GM19455 (cell line): ENCODE measurements around the gene ANXA8.

Experiments used
- ATAC-seq: cut with Tn5 transposase; IDR thresholded peaks from one replicate; pipeline ENCODE4 v1.9.1; 2021; ENCODE audit not compliant: unreplicated experiment

The ANXA8 gene

DNA sequence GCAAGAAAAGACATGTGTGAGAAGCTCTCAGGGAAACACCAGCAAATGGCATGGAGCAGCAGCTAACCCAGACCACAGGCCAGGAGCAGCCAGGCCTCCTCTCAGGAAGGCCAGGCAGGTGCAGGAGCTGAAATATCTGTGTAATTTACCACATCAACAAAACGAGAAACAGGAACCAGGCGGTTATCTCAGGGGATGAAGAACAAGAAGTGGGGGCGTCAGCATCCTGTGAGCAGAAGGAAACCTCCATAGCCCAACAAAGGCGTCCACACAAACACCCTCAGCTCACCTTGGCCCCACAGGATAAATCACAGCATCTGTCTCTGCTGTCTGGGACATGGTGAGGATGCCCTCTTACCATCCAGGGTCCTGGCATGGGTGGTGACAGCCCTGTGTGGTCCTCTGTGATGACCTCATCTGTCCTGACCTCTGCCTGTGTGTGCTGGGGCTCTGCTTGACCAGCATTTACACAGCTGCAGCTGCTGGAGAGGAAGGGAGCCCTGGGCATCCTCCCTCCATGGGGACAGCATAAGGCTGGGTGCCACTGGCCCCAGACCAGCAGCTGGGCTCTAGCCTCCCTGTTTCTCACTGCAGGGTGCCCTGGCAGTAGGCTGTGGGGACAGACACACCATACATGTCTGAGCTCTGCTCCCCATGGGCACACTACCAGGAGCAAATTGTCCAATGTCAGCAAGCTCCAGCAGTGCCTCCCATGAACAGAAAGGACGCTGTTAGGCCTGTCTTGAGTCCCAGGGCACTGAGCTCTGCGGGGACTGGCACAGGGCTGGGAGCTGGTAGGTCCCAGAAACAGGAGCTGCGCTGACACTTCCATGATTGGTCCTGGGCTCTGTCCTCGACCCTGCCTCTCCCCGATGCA is 34.6 kb downstream of the ANXA8 start:
- no peak for ATAC-seq

DNA sequence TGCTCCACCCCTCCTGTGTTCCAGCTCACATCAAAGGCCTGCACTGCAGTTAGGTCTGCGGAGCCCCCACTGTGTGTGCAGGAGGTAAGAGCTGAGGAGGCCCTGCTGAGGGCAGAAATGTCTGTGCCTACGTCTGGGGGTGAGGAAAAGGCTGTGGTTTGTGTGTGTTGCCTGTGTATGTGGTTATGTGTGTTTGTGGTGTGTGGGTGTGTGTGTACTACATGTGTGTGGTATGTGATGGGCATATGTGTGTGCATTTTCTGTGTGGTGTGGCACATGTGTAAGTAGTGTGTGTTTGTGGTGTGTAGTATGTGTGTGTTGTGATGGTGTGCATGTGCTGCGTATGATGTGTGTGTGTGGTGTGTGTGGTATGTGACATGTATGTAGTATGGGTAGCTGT is 36.2 kb downstream of the ANXA8 start:
- ATAC-seq, result no peak

DNA sequence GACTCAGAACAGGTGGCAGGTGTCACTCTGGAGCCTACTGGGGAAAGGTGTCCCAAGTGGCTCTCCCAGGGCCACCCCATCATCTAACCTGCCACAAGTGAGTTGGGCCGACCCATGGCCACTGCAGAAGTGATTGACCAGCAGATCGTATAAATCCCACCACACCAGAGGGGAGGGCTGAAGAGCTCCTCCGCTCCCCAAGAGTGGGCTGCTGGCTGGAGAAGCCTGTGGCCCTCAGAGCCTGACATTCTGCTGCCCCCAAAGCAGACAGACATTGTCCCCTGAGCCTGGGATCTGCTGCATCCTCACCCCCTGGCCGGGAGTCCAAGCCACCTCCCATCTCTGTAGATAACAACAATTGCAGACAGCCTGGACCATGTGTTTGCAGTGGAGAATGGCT is 36.7 kb downstream of the ANXA8 start:
- ATAC-seq, result no peak

DNA sequence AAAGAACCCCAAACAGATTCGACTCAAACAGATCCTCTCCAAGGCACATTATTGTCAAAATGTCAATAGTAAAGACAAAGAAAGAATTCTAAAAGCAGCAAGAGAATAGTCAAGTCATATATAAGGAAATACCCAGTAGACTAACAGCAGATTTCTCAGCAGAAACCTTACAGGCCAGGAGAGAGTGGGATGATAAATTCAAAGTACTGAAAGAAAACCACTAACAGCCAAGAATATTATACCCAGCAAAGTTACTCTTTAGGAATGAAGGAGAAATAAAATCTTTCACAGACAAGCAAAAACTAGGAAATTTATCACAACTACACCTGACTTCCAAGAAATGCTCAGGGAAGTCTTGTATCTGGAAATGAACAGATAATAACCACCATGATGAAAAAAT is 38.2 kb downstream of the ANXA8 start:
- ATAC-seq, result no peak

DNA sequence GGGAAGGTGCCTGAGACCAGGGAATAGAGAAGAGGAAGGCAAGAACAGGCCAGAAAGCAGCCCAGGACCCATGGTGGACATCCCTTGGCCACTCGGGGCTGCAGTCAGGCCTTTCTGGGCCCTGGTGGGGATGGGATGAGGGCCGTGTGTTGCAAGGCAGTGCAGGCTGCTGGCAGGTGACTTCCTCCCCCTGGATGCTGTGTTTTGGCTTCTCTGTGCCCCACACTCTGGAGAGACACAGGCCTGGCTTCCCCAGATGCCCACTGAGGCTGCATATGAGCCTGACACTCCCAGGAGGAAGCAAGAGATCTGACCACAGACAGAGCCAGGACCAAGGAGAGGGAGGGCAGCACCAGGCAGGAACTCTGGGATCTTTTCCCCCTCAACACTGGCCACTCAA is 39.9 kb downstream of the ANXA8 start:
- no peak for ATAC-seq

DNA sequence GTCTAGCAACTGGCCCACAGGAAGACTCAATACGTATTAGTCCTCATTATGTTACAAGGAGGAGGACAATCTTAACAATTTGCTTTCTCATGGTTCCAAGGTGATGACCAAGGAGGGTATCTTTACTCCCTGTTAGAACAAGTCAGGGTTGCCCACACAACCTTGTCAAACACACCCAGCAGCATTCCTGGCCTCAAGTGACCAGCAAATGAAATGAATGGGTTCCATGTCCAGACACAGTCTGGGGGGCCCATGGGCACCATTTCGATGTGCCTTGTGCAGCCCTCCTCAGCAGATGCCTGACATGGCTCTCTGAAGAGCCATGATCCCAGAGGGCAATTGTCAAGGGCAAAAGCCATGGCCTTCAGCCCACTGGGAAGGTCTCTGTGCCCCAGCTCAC is 40.8 kb downstream of the ANXA8 start:
- ATAC-seq, result no peak

DNA sequence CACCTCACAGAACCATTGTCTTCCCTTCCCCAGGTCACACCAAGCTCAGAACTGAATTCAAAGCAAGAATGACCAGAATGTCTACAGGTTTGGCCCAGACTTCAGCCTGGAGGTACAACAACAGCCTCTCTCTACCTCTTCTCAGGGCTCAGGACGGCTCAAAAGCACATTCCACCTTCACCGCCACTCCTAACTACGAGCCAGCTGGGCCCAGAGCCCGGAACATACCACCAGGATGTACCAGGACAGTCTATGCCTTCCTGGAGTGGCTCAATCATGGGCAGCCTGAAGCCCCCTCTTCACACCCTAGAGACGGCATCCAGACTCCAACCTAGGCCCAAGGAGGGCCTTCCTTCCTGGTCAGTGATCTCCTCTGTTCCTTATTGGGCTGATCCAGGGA is 41.6 kb downstream of the ANXA8 start:
- ATAC-seq, result no peak

DNA sequence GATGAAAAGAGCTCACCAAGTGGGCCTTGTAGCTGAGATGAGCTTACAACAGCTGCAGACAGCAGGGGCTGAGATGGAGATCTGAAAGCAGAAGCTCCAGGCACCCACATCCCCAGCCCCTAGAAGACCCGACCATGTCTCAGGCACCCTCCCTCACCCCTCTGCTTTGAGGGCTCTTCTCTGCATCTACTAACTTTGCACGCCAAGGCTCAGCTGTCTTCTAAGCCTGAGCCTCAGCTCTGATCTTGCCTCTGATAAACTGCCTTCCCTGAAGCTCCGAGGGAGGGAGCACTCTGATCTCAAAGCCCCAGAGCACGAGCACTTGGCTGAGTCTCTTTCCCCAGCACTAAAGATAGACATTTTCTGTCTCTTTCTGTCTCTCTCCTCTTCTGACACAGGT is 42.0 kb downstream of the ANXA8 start:
- ATAC-seq, result no peak

DNA sequence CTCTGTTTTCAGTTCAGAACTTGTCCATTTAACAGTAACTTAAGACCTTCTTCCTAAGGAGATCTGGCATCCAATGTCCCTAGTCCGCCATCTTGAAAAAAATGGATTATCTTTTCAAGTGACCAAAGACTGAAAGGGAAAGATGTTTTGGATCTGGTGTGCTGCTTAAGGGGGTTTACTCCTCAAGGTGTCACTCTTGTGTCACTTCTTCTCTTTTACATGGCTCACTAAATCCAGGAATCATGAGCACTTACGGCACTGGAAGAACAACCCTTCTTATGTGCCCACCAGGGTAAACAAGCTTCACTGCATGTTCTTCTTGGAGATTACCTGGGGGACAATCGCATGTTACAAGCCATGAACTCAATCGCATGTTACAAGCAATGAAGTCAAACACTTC is 43.7 kb downstream of the ANXA8 start:
- ATAC-seq, result no peak

DNA sequence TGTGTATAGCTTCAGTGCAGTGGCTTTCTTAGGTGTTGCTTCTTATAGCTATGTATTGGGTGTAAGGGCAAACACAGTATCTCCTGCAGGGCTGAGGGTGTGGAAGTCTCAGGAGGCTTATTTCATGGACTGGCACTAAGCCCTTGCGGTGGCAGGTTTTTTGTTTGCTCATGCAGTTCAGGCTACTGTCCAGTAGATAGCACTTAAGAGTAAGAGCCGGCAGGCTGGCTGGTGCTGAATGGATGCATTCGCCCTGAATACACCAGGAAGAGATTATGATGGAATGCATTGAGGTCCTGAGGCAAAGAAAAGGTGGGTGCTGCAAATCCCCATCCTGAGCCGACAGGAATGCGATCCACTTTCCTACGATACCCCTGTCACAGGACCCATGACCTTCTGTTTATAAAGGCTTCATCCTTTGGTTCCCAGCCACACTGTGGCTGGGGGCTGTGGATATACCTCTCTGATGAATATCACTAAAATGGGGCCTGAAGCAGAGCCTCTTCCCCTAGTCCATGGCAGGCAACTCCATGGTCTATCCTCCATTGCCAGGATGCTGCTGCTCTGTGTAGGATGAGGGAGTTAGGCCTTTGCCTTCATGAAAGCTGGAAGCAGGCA is 44.9 kb downstream of the ANXA8 start:
- no peak for ATAC-seq

DNA sequence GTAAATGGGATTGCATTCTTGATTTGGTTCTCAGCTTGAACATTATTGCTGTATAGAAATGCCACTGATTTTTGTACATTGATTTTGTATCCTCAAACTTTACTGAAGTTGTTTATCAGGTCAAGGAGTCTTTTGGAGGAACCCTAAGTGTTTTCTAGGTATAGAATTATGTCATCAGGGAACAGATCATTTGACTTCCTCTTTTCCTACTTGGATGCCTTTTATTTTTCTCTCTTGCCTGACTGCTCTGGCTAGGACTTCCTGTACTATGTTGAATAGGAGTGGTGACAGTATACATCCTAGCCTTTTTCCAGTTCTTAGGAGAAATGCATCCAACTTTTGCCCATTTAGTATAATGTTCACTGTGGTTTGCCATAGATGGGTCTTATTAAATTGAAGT is 48.8 kb downstream of the ANXA8 start:
- ATAC-seq, result no peak

DNA sequence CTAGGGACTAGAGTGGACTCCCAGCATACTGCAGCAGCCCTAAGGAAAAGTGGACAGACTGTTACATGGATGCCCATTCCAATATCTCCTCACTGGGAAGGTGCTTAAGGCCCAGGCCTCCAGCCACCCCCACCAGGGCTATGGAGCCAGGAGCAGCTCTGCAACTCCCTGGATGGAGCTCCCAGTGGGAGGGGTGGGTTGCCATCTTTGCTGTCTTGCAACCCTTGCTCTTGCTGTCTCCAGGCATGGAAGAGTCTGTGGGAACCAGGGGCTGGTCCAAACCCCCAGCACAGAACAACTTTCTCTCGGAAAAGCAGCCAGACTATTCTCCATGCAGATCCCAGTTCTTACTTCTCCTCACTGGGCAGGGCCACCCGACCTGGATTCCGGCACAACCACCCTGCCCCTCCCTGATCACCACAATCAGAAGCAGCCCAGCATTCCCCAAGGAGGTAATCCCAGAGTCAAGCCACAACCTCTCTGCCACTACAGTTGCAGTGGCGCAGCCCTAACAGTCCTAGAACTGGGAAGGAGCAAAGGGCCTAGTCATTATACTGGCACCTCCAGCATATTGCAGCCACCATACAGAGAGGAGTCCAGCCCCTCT is 58.0 kb downstream of the ANXA8 start:
- no peak for ATAC-seq

DNA sequence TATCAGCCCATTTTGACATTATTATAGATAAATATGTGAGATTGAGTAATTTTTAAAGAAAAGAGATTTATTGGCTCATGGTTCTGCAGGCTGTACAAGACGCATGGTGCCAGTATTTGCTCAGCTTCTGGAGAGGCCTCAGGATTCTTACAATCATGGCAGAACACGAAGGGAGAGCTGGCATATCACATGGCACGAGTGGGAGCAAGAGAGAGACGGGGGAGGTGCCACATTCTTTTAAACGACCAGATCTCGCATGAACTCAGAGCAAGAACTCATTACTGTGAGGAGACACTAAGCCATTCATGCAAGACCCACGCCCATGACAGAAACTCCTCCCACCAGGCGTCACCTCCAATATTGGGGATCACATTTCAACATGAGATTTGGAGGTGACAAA is 59.7 kb downstream of the ANXA8 start:
- no peak for ATAC-seq

DNA sequence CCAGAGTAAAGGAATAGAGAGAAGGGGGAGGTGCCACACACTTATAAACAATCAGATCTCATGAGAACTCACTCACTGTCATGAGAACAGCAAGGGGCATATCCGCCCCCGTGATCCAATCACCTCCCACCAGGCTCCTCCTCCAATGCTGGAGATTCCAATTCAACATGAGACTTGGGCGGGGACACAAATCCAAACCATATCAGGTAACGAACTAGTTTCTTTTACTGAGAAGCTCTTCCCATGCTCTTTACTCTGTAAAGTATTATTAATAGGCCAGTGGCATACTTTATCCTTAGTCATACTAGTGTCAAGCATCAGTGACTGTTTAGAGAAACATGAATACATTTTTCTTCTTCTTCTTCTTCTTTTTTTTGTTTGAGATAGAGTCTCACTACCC is 60.4 kb downstream of the ANXA8 start:
- ATAC-seq, result no peak

DNA sequence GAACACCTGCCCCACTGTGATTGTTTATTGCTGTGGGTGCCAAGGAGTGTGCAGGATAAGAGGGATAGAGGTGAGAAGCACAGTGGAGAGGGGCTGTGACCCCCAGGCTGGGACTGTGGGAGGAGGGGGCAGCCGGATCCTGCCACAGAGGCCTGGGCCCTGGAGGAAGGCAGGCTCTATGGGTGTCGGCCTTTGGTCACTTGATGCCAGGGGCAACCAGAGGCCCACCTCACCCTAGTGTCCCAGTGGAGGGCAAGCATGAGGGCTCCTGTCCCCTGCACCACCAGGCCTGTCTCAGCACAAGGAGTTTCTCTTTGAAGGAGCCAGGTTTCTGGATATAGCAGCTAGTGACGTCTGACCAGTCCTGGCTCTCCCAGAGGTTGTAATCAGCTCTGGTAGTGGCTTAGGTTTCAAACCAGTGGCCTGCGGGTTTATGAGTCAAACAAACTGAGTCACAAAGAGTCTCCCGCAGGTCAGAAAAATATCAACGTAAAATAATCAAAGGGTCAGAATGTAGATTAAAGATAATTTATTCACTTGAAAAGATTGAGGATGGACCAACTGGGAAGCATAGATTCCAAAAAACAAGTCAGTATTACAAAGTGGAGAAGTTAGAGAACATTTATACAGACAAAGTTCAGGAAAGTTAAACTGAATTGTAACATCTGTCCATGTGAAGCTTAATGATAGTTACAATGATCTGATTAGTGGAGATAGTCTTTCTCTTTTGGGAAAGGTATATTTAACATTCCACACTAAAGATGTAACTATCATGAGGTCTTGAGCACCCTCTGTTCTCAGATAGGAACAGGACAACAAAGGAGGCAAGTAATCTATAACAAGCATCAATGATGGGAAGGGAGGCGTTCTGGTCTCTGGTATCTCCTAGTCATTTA is 62.6 kb downstream of the ANXA8 start:
- ATAC-seq, result no peak

DNA sequence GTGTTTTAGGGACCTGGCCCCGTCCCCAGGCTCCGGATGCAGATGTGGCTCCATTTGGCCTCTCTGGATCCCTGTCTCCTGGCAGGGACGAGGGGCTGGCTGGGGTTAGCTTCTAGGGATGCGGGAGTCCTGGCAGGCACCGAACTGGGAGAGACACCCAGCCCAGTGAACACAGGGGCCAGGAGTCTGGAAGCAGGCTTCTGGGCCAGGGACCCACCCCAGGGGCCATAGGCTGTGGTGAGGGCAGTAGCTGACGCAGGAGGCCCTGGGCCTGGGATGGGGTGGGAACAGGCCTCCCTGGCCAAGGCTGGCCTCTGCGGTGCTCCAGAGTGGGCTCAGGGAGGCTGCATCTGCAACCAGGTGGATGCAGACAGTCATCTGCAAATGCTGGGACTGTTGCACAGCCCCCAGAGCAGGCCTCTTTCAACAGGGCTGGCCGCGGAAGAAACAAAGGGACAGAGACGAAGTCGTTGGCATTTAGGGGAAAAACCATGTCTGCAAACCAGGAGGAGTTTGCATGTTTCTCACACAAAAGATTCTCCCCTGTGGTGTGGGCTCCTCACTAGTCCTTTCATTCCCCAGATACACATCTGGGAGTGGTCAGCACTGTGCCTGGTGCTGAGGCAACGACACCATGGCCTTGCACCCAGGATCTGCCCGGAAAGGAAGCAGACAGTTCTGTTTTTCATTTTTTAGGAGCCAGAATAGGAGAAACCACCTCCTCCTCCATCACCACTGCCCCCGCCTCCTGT is 63.4 kb downstream of the ANXA8 start:
- ATAC-seq, result no peak

DNA sequence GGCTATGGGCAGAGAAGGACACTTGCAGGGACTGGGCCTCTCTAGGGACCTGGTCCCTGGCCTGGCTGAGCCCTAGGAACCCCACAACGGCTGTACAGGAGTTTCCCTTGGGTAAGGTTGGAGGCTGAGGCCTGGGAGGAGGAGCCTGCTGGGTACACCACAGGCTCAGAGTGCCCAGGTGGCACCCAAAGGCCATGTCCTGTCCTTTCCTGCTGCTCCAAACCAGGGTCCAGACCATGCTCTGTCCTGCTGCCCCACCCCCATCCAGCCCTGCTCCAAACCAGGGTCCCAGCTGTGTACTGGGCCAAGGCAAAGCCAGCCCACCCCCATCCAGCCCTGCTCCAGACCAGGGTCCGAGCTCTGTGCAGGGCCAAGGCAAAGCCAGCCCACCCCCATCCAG is 64.5 kb downstream of the ANXA8 start:
- no peak for ATAC-seq

DNA sequence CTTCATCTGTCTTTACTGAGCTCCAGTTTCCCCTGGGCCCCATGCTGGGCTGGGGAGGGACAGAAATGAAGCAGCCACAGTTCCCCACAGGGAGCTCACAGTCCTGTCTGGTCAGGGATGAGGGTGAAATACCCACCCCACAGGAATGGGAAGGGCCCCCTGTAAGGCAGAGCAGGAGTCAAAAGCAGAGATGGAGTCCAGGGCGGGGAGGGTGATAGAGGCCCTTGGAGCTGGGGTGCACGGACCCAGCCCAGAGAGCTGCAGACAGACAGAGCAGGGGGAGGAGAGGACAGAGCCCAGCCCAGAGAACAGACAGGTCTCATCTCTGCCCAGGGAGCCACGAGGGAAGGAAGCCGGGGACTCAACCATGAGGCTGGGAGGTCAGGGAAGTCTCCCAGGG is 64.9 kb downstream of the ANXA8 start:
- no peak for ATAC-seq

DNA sequence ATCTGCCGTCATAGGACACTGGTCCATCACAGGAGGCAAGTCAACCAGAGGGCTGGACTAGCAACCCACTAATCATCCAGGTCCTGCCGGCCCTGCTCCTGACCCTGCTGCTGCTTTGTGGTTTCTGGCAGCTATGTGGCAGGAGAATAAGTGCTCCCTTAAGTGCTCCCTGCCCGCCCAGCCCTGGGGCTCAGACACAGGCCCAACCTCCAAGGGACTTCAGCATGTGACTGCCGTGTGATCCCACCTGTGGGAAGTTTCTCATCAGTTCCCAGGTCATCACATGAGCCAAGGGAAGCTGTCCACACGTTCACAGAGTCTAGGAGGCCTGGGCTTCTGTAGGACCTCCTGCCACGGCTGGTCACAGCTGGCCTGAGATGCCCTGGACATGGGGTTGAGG is 65.6 kb downstream of the ANXA8 start:
- no peak for ATAC-seq
